ENCODE measurements around the gene PDCD1LG2.

PDCD1LG2 gene

DNA sequence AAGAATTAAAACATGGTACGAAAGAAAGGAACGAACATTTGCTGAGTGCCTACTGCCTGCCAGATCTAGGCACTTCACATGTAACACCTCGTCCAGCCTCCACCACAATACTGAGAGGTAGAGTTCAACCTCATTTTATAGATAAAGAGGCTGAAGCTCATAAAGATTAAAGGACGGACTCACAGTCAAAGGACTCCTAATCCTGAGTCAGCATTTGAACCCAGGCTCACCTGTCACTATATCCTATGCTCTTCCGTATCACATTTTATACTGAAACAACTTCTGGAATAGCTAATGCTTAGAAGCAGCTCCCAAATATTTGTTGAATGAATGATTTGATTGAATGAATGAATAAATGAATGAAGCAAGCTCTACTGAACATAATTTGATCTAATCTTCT is 22.5 kb downstream of the PDCD1LG2 start:
- no peak for DNase-seq

DNA sequence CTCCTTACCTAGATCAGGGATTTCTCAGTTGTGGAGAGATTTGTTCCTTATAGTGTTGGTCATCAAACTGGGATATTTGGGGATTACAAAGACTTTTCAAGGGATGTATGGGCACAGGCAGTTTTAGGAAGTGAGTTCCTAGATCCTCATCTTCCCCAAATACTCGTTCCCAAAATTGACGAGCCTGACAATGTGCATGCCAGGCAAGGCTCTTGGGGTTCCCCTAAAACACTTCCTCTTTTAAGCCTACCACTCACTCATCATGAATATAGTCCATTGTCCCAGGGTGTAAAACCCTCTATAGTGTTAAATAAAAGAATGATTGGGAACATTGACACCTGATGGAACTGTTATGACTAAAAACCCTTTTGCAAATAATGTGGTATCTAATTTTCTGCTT is 26.4 kb downstream of the PDCD1LG2 start:
- DNase-seq = no peak

DNA sequence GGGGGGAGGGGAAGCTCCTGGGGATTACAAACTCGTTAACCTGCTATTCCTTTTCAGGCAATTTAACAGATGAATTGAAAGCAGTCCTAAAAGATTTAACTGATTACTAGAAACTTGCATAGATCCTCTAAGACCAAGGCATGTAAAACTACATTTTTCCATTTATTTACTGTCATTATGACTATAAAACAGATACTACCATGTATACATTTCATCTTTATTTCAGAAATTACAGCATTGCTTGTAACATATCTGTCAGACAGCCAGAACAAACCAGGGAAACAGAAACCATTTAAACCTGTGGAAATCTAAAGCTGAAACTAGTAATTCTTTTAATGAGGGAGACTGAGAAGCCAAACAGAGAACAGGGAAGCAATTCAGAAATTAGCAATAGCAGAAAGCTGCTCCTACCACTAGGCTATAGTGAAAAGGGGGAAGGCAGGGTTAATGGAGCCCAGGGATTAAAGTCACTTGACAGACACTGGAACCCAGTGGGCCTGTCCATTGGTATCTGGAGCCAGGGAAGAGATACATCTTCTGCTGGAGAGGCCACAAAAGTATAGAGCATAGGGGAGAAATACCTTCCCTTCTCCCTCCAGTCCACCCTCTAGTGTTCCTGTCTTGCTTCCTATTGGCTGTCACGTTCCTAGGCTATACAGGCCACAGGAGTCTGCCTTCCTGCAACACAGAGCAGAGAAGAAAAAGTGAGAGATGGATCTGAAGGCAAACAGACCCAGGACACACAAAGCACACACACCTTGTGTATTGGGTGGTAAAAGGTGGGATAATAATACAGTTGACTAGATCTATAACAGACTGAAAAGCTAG is 33.8 kb downstream of the PDCD1LG2 start:
- DNase-seq = no peak

GRCh38 chr9:5549658-5550650 is 39.6 kb downstream of the PDCD1LG2 start:
- DNase-seq = no peak

- no peak for DNase-seq
Measured at GRCh38 chr9:5551368-5552150, 41.2 kb downstream of the PDCD1LG2 start.

DNA sequence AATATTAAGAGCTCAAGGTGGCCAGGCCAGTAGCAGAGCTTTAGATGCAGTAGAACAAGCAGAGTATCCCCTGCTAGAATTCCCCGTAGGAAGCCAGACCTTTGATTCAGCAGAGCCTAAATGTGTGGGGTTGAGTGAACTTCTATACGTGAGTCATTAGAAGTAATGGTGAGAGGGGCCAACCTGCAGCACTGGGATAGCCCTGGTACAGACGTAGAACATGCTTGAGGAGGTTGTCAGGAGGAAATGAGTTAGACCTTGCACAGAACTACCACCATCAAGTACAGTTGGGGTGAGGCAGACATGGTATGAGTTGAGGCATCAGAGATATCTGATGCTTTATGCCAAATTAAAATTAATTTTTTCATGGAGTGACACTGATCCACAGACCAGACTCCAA is 42.0 kb downstream of the PDCD1LG2 start:
- no peak for DNase-seq

- no peak for DNase-seq
Measured at GRCh38 chr9:5553211-5553610, 42.9 kb downstream of the PDCD1LG2 start.

DNA sequence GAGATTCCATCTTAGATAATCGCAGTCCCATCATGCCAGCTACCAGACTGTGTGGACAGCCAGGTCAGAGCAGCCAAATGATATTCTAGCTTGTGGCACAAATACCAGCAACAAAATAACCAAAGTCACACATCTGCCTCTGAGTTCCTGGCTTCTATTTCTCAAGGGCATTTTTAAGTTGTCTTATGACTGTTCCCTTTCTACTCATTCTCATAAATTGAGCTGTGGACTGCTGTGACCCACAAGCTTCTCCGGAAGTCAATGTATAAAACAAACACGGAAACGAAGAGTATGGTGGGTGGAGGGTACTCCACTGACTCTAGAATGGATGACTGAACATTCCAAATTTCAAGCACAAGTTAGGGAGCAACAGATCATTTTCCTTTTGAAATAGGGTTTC is 43.9 kb downstream of the PDCD1LG2 start:
- no peak for DNase-seq

GRCh38 chr9:5556101-5556705 is 45.9 kb downstream of the PDCD1LG2 start:
- no peak for DNase-seq

DNA sequence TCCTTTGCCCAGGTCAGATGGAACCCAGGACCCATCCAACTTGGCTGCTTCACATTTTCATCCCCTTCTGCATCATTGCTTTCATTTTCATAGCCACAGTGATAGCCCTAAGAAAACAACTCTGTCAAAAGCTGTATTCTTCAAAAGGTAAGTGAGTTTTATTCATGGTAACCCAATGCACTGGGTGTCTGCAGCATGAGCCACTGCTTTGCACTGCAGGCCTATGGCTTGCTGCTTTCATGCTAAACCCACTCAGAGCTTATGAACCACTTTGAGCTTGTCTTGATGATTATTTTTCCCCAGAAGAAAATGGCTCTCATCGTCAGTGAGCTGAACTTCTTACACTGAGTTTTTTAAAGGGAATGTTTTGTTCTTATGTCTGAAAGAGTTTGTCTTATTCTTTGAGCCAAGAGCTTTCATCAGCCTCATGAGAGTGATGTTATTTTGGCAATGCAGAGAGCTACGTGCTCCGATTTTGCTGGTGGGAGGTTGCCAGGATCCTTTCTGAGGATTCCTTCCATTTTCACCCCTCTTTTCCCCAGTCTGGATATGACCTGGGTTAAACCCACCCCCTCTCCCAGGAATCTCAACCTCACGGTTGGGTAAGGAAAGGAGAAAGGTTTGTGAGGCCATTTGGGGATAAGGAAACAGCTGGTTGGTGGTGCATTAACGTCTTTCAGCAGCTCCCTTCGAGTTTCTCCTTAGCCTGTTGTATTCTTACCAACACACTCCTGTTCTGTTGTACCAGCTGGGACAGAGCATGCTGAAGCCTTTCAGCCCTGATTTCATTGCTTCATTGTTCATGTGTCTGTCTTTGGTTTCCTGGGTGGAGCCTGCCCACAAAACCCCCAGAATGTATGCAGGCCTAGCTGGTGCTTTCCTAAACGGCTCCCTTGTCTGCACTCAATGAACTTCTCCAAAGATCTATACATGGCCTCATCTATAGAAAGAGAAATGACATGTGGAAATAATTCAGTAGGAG is 47.6 kb downstream of the PDCD1LG2 start:
- DNase-seq = no peak

DNA sequence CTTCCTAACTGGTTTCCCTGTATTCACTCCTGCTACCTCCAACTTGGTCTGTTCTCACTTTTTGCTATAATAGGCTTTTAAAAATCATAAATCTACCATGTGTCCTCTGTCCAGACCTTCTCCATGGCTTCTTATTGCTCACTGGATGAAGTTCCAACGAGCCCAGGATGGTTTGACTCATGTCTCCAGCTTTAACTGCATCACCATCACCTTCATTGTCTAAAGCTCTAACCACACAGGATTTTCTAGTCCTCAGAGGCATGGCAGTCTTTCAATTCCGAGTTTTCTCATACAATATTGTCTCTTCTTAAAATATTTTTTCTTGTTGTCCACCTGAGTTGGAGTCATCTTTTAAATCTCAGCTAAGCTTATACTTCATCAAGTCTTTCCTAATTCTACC is 49.3 kb downstream of the PDCD1LG2 start:
- no peak for DNase-seq

DNA sequence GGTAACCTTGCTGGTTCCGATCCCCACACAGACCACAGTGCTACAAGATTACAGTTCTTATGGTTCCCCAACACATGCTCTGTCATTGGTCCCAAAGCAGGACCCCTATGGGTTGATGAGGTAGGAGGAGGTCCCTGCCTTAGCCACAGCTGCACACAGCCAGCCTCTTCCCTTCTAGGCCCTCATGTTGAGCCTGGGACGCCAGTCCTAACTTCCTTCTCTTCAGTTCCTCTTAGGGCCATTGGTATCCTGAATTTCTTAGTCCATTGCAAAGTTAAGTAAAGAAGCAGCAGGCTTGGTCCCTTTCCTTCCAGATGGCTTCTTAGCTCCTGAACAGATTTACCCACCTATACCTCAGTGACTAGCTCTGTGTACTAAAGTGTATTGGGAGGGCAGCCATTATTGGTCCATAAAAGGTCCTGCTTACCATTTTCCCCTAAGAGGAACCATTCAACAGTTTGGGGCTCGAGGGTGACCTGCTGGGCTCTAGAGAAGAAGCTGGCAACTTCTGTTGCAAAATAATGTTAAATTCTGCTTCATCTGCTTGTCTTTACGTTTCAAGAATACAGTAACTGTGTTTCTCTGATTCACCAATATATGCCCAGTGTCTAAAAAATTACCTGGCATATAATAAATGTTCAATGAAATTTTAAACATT is 50.2 kb downstream of the PDCD1LG2 start:
- no peak for DNase-seq

DNA sequence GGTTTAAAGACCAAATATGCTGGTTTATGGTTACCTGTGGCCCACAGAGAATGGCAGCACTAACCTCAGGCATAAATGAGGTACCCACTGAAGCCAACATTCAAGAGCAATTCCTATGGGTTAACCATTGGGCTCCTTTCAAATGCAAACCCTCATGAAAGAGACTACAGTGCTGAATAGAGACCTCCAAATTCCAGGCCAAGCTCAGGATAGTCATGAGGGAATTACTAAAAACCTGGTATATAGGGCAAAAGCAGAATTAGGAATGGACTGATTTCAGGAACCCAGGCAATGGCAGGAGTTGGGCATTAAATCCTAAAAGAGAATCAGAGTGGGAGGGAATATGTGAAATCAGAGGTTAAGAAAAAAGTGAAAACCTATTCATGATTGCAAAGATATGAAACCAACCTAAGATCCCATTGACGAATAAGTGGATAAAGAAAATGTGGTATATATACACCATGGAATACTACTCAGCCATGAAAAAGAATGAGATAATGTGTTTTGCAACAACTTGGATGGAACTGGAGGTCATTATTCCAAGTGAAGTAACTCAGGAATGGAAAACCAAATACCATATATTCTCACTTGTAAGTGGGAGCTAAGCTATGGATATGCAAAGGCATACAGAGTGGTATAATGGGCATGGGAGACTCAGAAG is 51.6 kb downstream of the PDCD1LG2 start:
- no peak for DNase-seq

DNA sequence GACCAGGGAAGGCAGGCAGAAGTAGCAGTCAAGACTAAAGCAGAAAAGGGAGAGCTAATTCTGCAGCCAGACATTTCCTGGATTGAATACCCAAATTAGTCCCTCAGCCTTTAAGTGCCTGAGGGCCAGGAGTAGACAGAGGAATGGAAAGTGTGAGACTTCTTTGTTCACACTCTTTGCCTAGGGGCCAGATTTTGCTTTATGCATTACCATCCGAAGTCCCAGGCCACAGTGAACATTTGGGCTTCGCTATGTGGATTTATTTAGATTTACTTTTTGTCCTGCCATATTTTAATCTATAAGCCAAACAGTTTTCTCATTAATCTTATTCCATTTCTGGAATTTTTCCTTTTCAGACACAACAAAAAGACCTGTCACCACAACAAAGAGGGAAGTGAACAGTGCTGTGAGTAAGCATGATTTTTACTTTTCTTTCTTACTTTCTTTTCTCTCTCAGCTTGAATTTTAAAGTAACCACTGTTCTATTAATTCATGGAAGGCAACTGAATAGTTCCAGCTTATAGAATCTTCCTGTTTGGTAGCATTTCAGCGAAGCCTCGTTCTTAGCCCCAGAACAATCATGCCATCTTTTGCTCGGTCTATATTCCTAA is 52.6 kb downstream of the PDCD1LG2 start:
- no peak for DNase-seq

GRCh38 chr9:5563417-5563815 is 53.1 kb downstream of the PDCD1LG2 start:
- DNase-seq = no peak

DNA sequence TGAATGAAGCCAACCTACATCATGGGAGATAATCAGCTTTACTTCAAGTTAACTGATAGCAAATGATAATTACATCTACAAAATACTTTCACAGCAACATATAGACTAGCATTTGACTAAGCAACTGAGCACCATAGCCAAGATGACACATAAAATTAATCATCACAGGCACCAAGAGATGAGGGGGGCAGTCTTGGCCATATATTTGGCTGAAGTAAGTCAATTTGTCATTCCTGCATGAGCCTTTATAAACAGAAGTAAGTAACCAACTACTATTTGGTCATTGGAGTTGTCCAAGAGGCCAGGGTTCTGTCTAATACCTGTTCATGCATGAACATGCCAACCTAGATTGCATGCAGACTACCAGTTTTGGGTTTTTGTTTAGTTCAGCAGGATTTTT is 53.6 kb downstream of the PDCD1LG2 start:
- no peak for DNase-seq

GRCh38 chr9:5566054-5566618 is 55.8 kb downstream of the PDCD1LG2 start:
- no peak for DNase-seq

GRCh38 chr9:5568868-5569267 is 58.5 kb downstream of the PDCD1LG2 start:
- no peak for DNase-seq

DNA sequence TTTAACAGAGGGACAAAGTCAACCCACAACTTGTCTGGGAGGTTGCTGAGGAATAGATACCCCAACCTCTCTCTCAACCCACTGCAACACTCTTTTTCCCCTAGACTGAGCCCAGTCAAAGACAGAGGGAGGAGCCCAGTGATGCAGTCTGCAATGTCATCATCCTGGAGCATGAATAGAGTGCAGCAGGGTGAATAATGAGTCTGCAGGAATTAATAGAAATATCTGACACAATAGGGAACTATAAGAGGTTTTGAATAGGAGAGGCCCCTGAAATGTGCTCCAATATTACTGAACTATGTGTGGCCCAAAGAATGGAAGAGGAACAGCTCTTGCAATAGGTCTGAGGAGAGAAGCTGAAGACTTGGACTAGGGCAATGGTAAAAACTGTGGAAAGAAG is 59.1 kb downstream of the PDCD1LG2 start:
- DNase-seq = no peak
